Esophagus squamous epithelium (tissue), 4 donors: ENCODE results near the gene FILIP1.

ENCODE experiments used
- POLR2A ChIP-seq, 4 donors: fragments of 450-650 bp; IDR thresholded peaks; one replicate each; pipeline ENCODE4 v1.6.1; 2017; ENCODE audit warnings: antibody characterized with exemption in 4 of 4, mild to moderate bottlenecking in 4 of 4, moderate library complexity in 3 of 4
- TF ChIP-seq, protein P1 (sequence below), 6 experiments: fragments of 450-650 bp in 4 of 6; fragments of 200-600 bp in 2 of 6; sonication (generic) in 2 of 6; IDR thresholded peaks; one replicate each; pipeline ENCODE4 v1.5.1; 2016 to 2019; ENCODE audit warnings: antibody characterized with exemption in 6 of 6, mild to moderate bottlenecking in 4 of 6, moderate library complexity in 4 of 6

DNA sequence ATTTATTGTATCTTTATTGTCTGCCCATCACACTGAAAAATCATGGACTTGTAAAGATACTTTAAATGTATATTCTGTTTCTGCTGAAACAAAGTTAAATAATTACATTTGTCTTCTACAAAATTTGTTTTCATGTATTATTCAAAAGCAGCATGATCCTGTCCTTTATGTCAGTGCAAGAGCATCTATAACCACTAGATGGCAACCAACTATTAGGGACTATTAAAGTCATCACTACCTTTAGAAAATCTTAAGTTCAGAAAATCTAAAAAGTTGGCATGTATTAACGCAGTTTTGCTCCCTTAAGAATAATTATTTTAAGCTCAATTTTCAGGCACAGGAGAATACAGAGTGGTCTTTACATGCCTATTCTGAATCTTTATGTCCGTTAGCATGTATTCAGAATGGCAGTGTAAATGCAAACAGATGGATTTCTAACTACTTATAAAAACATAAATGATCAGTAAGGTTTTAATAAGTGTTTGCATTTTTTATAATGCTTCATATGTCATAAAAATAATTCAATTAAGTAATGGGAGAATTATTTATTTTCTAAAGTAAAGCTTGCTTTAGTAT lies 226.8 kb downstream of the FILIP1 start:
- TF ChIP-seq, protein P1, sequence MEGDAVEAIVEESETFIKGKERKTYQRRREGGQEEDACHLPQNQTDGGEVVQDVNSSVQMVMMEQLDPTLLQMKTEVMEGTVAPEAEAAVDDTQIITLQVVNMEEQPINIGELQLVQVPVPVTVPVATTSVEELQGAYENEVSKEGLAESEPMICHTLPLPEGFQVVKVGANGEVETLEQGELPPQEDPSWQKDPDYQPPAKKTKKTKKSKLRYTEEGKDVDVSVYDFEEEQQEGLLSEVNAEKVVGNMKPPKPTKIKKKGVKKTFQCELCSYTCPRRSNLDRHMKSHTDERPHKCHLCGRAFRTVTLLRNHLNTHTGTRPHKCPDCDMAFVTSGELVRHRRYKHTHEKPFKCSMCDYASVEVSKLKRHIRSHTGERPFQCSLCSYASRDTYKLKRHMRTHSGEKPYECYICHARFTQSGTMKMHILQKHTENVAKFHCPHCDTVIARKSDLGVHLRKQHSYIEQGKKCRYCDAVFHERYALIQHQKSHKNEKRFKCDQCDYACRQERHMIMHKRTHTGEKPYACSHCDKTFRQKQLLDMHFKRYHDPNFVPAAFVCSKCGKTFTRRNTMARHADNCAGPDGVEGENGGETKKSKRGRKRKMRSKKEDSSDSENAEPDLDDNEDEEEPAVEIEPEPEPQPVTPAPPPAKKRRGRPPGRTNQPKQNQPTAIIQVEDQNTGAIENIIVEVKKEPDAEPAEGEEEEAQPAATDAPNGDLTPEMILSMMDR (IDR thresholded peaks at IDR 0.05) = peak; percentile 50 to 90 (median 80)
- no peak for TF ChIP-seq POLR2A (IDR thresholded peaks at IDR 0.05)
